Vagina (tissue), 2 donors: ENCODE data around the gene PI4KA.

Experiments used
- CTCF ChIP-seq, 3 experiments: fragments of 450-650 bp in 2 of 3; fragments of 200-600 bp in 1 of 3; sonication (generic) in 1 of 3; IDR thresholded peaks; one replicate each; pipeline ENCODE4 v1.5.1; 2017 to 2019; ENCODE audit warnings: antibody characterized with exemption in 3 of 3, mild to moderate bottlenecking in 2 of 3, moderate library complexity in 2 of 3
- POLR2A ChIP-seq, 2 donors: fragments of 450-650 bp; IDR thresholded peaks; one replicate each; pipeline ENCODE4 v1.6.1; 2017; ENCODE audit warnings: antibody characterized with exemption in 2 of 2, mild to moderate bottlenecking in 2 of 2, moderate library complexity in 2 of 2
- POLR2AphosphoS5 ChIP-seq, 2 donors: sonication (generic); formaldehyde crosslinking; IDR thresholded peaks; one replicate each; pipeline ENCODE4 v1.9.0; 2017; ENCODE audit warnings: antibody characterized with exemption in 2 of 2, mild to moderate bottlenecking in 2 of 2, low read depth in 1 of 2; ENCODE audit not compliant: insufficient read depth in 1 of 2

DNA sequence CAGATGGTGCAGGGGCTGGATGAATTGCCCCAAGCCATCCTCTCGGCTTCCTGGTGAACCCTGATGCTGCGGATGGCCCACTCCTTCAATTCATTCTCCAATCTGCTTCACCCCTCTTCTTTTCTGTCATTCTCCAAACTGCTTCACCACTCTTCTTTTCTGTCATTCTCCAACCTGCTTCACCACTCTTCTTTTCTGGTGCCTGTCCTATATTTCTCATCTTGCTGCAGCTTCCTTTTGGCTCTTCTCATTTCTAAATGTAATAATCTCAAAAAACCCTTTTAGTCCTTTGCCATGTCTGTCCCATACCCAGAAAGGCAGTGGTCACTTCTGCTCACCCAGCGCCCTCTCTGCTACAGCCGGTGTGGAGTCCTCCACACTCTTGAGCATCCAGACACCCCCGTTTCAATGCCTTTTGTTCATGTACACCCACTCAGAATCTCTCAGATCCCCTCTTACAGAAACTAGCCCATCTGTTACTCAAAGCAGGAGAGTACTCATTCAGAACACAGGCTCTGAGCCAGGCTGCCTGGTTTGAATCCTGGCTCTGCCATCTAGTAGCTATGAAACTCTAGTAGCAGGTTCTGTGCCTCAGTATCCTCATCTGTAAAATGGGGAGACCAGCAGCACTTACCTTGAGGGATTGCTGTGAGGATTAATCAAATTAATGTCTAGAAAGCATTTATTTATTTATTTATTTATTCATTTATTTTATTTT is 69.8 kb downstream of the PI4KA start:
- no peak for TF ChIP-seq POLR2AphosphoS5 (IDR thresholded peaks at IDR 0.05; ENCODE audit: insufficient read depth in 1 of 2, low read depth in 1 of 2)
- no peak for TF ChIP-seq CTCF (IDR thresholded peaks at IDR 0.05)
- no peak for TF ChIP-seq POLR2A (IDR thresholded peaks at IDR 0.05)
